Lung (tissue), 12 donors: Measurements from ENCODE around the gene LDLRAD4. TPM values are rescaled to one million over a fixed set of nuclear protein-coding genes. Genes with fewer than 3 reads are reported as not detected.
"Not testable (repeated sequence)": the region's sequence is repeated elsewhere in the genome, so short reads cannot be mapped to it uniquely, and the experiment has no call there.

Source experiments
- ATAC-seq: fragments of 200-7000 bp; cut with Tn5 transposase; one replicate; pipeline ENCODE4 v1.9.1; 2020; ENCODE audit warnings: moderate number of reproducible peaks; ENCODE audit not compliant: insufficient read depth, low FRiP score
- DNase-seq, 3 donors: peaks; one replicate each; pipeline ENCODE4 v3.0.0-alpha.2; 2013 to 2017
- H3K27ac ChIP-seq, 2 donors: one replicate each; pipeline ENCODE4 v1.5.1; 2013; ENCODE audit warnings: mild to moderate bottlenecking in 2 of 2, moderate library complexity in 2 of 2, control low read depth in 1 of 2, inconsistent platforms in 1 of 2, low read depth in 1 of 2, low read length in 1 of 2
- H3K27me3 ChIP-seq, 3 donors: one replicate each; pipeline ENCODE4 v1.5.1; 2013; ENCODE audit warnings: low read length in 2 of 3; ENCODE audit not compliant: control insufficient read depth in 3 of 3, insufficient read depth in 3 of 3
- H3K36me3 ChIP-seq, 4 donors: one replicate each; pipeline ENCODE4 v1.5.1; 2013; ENCODE audit warnings: low read length in 4 of 4, mild to moderate bottlenecking in 1 of 4, moderate library complexity in 1 of 4; ENCODE audit not compliant: control insufficient read depth in 4 of 4, insufficient read depth in 4 of 4
- H3K4me1 ChIP-seq, 5 donors: one replicate each; pipeline ENCODE4 v1.5.1; 2013; ENCODE audit warnings: low read length in 5 of 5, mild to moderate bottlenecking in 2 of 5, moderate library complexity in 1 of 5; ENCODE audit not compliant: control insufficient read depth in 5 of 5, insufficient read depth in 5 of 5
- H3K4me3 ChIP-seq: one replicate; pipeline ENCODE4 v1.5.1; 2013; ENCODE audit warnings: mild to moderate bottlenecking, control low read depth, moderate library complexity
- H3K9ac ChIP-seq, 2 donors: one replicate each; pipeline ENCODE4 v1.5.1; 2013; ENCODE audit warnings: low read length in 2 of 2, control low read depth in 1 of 2; ENCODE audit not compliant: insufficient read depth in 1 of 2
- H3K9me3 ChIP-seq, 4 donors: one replicate each; pipeline ENCODE4 v1.5.1; 2013; ENCODE audit warnings: low read length in 3 of 4, mild to moderate bottlenecking in 1 of 4, moderate library complexity in 1 of 4; ENCODE audit not compliant: control insufficient read depth in 4 of 4, insufficient read depth in 3 of 4
- WGBS, 2 donors: extraction: QIAGEN DNeasy Blood & Tissue Kit; methylation state at CpG; one replicate each; pipeline ENCODE4 v1.1.7; 2013; 5-methylcytosine and 5-hydroxymethylcytosine counted together
- polyA plus RNA-seq, 2 donors: library from polyadenylated mRNA; stranded (reverse); fragments of 200-250 nt; gene quantifications; one replicate each; pipeline ENCODE4 v1.2.1, GENCODE V29; 2013
- total RNA-seq, 2 donors: library from RNA; depleted of rRNA in 1 of 2; stranded (reverse); fragments of >200 nt in 1 of 2; gene quantifications; one replicate each; pipeline ENCODE4 v1.2.1, GENCODE V29; 2014 to 2021
- TF ChIP-seq, protein P1 (sequence below): IDR thresholded peaks from 2 replicates; pipeline ENCODE4 v1.5.1; 2012; ENCODE audit warnings: mild to moderate bottlenecking; ENCODE audit errors: control extremely low read depth, extremely low read depth
- donor health status: control.
- donor health status: control.
- donor health status: Bipolar disorder and iron deficiency.
- donor health status: healthy.
- donor health status: DM: yes; HTN: yes; CAD: no.

The LDLRAD4 gene
- total and polyA plus RNA-seq, 4 donors, result 3.2 to 62.4 (median 19.9) TPM

DNA sequence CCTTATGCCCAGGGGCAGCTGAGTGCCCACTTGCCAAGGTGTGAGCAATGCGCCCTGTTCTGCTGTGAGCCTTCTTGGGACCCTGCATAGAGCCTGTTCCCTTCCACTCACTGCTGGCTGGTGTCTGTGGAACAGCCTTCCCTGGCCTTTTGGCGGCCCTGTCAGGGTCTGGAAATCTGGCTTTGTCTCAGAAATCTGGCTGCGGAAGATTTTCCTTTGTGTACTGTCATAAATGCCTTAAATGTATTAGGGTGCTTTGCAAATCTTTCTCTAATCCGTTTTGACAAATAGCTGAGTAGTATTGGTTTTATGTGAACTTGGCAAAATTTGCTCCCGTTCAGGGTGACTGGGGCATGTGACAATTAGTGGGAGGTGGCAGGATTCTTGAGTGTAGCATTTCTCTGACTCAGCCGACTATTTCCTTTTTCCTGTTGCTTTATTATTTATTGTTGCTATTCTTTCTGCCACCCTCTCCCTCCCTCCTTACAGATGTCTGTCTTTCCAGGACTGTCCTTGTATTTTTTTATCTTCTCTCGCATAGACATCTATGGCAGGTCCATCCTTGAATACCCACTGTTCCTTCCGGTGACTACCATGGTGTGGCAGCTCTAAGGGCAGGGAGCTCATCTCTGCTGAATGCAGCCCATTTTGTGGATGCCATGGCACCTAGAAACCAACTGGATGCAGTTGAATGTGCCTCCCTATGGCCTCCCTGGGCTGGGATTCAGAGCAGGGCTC, 41.8 kb downstream of the LDLRAD4 start:
- Histone ChIP-seq H3K9ac (no peak overlapping the region), H3K9me3 (no peaks in the 10 kb centered on the region), H3K27me3 (no peaks in the 10 kb centered on the region), H3K27ac (no peak overlapping the region), H3K4me3 (no peak overlapping the region), H3K36me3 (no peaks in the 10 kb centered on the region), H3K4me1 (peaks cover 8 to 41% (median 15%) of the 10 kb centered on the region in 5 donors)
- no peak for ATAC-seq
- peak in 2 of 3 donors; percentile 35 to 54 for DNase-seq
- WGBS, 2 donors, result 51 to 53% methylated on average over 8 of the region's 8 CpGs
- TF ChIP-seq, protein P1, sequence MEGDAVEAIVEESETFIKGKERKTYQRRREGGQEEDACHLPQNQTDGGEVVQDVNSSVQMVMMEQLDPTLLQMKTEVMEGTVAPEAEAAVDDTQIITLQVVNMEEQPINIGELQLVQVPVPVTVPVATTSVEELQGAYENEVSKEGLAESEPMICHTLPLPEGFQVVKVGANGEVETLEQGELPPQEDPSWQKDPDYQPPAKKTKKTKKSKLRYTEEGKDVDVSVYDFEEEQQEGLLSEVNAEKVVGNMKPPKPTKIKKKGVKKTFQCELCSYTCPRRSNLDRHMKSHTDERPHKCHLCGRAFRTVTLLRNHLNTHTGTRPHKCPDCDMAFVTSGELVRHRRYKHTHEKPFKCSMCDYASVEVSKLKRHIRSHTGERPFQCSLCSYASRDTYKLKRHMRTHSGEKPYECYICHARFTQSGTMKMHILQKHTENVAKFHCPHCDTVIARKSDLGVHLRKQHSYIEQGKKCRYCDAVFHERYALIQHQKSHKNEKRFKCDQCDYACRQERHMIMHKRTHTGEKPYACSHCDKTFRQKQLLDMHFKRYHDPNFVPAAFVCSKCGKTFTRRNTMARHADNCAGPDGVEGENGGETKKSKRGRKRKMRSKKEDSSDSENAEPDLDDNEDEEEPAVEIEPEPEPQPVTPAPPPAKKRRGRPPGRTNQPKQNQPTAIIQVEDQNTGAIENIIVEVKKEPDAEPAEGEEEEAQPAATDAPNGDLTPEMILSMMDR, result no peak

DNA sequence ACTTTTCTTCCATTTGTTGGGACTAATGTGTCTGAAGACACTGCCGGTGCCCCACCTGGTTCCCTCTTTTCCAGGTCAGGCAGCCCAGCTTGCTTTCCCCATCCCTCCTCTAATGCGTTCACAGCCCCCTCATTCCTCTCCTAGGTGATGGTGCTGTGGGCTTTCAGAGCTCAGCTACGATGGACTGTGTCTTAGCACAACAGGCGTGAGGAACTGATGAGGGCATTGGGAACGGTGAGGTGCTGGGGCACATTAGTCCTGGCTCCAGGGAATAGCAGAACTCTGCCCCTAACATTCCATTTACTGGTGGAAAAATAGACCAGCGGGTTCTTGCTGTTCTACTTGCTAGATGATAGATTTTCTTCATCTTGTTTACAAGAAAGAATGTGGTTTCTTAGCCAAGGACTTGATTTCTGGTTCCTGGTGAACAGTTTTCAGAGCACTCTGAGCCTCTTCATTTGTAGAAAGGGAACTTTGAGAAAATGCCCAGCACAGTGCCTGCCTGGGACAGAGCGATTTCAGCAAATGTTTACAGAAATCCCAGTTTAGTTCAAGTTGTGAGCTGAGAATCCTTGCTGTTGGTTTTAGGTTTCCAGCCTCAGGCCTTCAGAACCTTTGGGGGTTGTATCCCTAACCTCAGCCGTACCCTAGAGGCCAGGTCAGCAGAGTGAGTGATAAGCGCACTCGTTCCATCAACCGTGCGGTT, 42.5 kb downstream of the LDLRAD4 start:
- Histone ChIP-seq H3K9me3 (no peaks in the 10 kb centered on the region), H3K4me3 (no peak overlapping the region), H3K9ac (no peak overlapping the region), H3K36me3 (no peaks in the 10 kb centered on the region), H3K27ac (peak overlapping the region in 1 of 2 donors; percentile 5), H3K27me3 (no peaks in the 10 kb centered on the region), H3K4me1 (peaks cover 8 to 49% (median 21%) of the 10 kb centered on the region in 5 donors)
- TF ChIP-seq, protein P1, result no peak
- ATAC-seq (no peak), DNase-seq (peak in 2 of 3 donors; percentile 42)
- 75 to 79% methylated on average over 12 of the region's 12 CpGs for WGBS, 2 donors

DNA sequence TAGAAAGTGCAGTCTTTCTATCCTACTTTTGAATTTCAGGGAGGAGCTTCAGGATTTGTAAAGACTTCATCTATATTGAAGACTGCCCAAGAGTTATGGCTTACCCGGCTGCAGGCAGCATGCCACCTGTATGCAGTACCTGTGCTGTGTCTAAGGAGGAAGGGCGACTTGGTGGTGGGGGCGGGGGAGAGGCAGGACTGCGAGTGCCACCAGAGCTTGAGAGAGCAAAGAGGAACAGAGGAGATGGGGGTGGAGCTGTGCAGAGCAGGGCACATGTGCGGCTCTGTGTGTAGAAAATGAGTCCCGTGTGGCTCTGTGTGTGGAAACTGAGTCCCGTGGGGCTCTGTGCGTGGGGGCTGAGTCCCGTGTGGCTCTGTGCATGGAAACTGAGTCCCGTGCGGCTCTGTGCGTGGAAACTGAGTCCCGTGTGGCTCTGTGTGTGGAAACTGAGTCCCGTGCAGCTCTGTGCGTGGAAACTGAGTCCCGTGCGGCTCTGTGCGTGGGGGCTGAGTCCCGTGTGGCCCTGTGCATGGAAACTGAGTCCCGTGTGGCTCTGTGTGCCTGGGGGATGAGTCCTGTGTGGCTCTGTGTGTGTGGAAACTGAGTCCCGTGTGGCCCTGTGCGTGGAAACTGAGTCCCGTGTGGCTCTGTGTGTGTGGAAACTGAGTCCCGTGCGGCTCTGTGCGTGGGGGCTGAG, 43.2 kb downstream of the LDLRAD4 start:
- Histone ChIP-seq H3K36me3 (no peaks in the 10 kb centered on the region), H3K4me1 (peaks cover 8 to 56% (median 22%) of the 10 kb centered on the region in 5 donors), H3K4me3 (no peak overlapping the region), H3K9ac (no peak overlapping the region), H3K27me3 (no peaks in the 10 kb centered on the region), H3K27ac (no peak overlapping the region), H3K9me3 (no peaks in the 10 kb centered on the region)
- WGBS, 2 donors, result 79 to 84% methylated on average over 26 of the region's 26 CpGs
- DNase-seq (no peak), ATAC-seq (no peak)
- TF ChIP-seq, protein P1, result no peak

- not testable (repeated sequence) for H3K9me3 ChIP-seq, DNase-seq, ATAC-seq, H3K27ac ChIP-seq, H3K9ac ChIP-seq, H3K4me3 ChIP-seq, H3K27me3 ChIP-seq, H3K36me3 ChIP-seq
- WGBS, 2 donors, result 92 to 97% methylated on average over 33 of the region's 33 CpGs
- peaks cover 8 to 61% (median 25%) of the 10 kb centered on the region in 5 donors for H3K4me1 ChIP-seq
Observed at GRCh38 chr18:13262358-13262680, 43.8 kb downstream of the LDLRAD4 start.
